ENCODE results near the gene H19. TPM values are rescaled to one million over a fixed set of nuclear protein-coding genes. Genes with fewer than 3 reads are reported as not detected.

The H19 gene
- total RNA-seq: 19.7 and 59.4 TPM in 2 replicates

- H3K36me3 ChIP-seq (ENCODE audit: control insufficient read depth, insufficient read depth, low read length): no peaks in the 10 kb centered on the region
- DNase-seq (ENCODE audit: low read depth): no peak
- no peak within 1 kb of the TSS for H3K4me3 ChIP-seq (ENCODE audit: low read depth, low read length)
- no peak for FAIRE-seq
- TF ChIP-seq CTCF (IDR thresholded peaks at IDR 0.05; ENCODE audit: insufficient read depth, low read length, severe bottlenecking): no peak
- no peaks in the 10 kb centered on the region for H3K27me3 ChIP-seq (ENCODE audit: control insufficient read depth, insufficient read depth, low read length)
Observed at GRCh38 chr11:1997755-1998154, at the start of gene H19. Gene H19 (minus strand): TSS chr11:1997842.

DNA sequence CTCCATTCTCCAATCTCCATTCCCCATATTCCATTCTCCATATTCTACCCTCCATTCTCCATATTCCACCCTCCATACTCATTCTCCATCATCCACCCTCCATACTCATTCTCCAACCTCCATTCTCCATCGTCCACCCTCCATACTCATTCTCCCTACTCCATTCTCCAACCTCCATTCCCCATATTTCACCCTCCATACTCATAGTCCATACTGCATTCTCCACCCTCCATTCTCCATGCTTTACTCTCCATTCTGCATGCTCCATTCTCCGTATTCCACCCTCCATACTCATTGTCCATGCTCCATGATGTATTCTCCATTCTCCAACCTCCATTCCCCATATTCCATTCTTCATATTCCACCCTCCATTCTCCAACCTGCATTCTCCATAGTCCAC is 44.3 kb upstream of the H19 start:
- H3K4me3 ChIP-seq (ENCODE audit: low read depth, low read length): no peak overlapping the region
- FAIRE-seq (no peak), DNase-seq (ENCODE audit: low read depth) (no peak)
- H3K36me3 ChIP-seq (ENCODE audit: control insufficient read depth, insufficient read depth, low read length): no peaks in the 10 kb centered on the region
- no peaks in the 10 kb centered on the region for H3K27me3 ChIP-seq (ENCODE audit: control insufficient read depth, insufficient read depth, low read length)
- TF ChIP-seq CTCF (IDR thresholded peaks at IDR 0.05; ENCODE audit: insufficient read depth, low read length, severe bottlenecking): no peak

DNA sequence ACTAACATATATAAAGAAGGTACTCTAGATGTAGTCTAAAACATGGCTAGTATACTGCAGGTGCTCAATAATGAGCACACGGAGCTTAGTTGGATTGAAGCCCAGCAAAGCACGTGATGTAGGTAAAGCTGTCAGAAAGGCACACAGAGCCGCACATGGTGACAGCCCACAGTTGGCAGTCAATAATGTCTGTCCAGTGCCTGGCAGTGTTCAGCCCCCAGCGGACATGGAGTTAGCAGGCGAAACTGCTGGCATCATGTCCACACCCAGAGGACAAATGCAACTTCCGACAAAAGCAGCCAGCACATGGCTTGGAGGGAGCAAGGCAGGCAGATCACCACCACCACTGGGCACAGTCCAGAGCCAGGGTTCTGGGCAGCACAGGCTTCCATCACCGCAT is 43.5 kb upstream of the H19 start:
- FAIRE-seq: no peak
- no peak for DNase-seq (ENCODE audit: low read depth)
- Histone ChIP-seq H3K27me3 (ENCODE audit: control insufficient read depth, insufficient read depth, low read length) (no peaks in the 10 kb centered on the region), H3K36me3 (ENCODE audit: control insufficient read depth, insufficient read depth, low read length) (no peaks in the 10 kb centered on the region), H3K4me3 (ENCODE audit: low read depth, low read length) (no peak overlapping the region)
- no peak for TF ChIP-seq CTCF (IDR thresholded peaks at IDR 0.05; ENCODE audit: insufficient read depth, low read length, severe bottlenecking)

DNA sequence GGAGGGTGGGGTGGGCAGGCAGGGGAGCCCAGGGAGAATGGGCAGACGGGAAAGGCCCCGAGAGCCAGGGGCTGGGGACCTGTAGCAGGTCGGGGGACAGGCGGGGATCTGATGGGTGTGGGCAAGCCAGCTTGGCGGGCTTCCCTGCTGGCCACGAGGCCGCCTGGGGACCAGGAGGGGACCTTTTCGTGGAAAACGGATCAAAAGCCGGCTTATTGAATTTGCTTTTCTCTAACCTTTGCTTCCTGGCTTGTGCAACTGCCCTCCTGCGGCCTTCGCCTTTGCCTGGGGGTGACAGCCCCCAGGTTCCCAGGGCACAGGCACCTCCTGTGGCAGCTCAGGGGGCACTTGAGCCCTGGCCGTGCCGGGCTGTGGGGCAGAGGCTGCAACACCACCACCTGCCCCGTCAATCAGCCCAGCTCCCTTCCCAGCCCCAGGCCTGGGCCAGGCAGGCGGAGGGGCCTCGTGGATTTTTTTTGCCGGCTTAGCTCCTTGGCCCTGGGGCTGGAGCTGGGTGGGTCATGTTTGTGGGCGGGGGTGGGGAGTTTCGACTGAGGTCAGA is 41.6 kb upstream of the H19 start:
- TF ChIP-seq CTCF (IDR thresholded peaks at IDR 0.05; ENCODE audit: insufficient read depth, low read length, severe bottlenecking): no peak
- no peak overlapping the region for H3K4me3 ChIP-seq (ENCODE audit: low read depth, low read length)

DNA sequence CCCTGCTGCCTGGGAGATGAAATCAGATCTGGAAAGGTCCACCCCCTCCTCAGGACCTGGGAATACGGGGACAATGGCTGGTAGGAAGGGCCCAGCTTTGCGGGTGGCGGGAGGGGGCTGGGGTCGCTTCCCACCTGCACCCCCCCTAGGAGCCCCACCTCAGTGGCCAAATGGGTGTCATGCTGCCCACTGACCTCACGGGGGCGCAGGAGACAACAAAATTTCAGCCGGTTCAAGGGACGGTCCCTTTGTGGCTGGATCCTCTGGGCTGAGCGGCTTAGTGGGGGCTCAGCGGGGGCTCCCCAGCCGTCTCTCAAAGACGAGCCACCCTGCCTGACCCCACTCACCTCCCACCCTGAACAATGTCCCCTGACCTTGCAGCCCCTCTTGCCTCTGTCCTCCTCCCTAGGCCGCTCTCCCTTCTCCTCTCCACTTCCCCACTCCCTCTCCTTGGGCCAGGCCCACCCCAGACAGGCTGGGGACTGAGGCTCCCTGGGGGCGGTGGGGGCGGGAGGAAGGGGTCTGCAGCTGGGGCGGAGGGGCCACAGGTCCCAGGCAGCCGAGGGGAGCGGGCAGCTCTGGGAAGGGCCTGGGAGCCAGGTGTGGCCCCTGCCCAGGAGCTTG is 39.3 kb upstream of the H19 start:
- no peak for TF ChIP-seq CTCF (IDR thresholded peaks at IDR 0.05; ENCODE audit: insufficient read depth, low read length, severe bottlenecking)
- no peak for DNase-seq (ENCODE audit: low read depth)
- Histone ChIP-seq H3K4me3 (ENCODE audit: low read depth, low read length) (no peak overlapping the region), H3K27me3 (ENCODE audit: control insufficient read depth, insufficient read depth, low read length) (no peaks in the 10 kb centered on the region), H3K36me3 (ENCODE audit: control insufficient read depth, insufficient read depth, low read length) (no peaks in the 10 kb centered on the region)
- no peak for FAIRE-seq

More for the DNA sequence above, 41.6 kb upstream of the H19 start:
- Histone ChIP-seq H3K27me3 (ENCODE audit: control insufficient read depth, insufficient read depth, low read length) (no peaks in the 10 kb centered on the region), H3K36me3 (ENCODE audit: control insufficient read depth, insufficient read depth, low read length) (no peaks in the 10 kb centered on the region)
- FAIRE-seq: no peak
- DNase-seq (ENCODE audit: low read depth): no peak

- FAIRE-seq (no peak), DNase-seq (ENCODE audit: low read depth) (no peak)
- H3K27me3 ChIP-seq (ENCODE audit: control insufficient read depth, insufficient read depth, low read length): no peaks in the 10 kb centered on the region
- TF ChIP-seq CTCF (IDR thresholded peaks at IDR 0.05; ENCODE audit: insufficient read depth, low read length, severe bottlenecking): no peak
- H3K36me3 ChIP-seq (ENCODE audit: control insufficient read depth, insufficient read depth, low read length): no peaks in the 10 kb centered on the region
- no peak overlapping the region for H3K4me3 ChIP-seq (ENCODE audit: low read depth, low read length)
Observed at GRCh38 chr11:2035382-2035781, 37.7 kb upstream of the H19 start.
